GM10266 (cell line): ENCODE results near the gene MUC6.

Experiments
- DNase-seq: peaks from one replicate; pipeline ENCODE4 v3.0.0; 2012; ENCODE audit errors: extremely low spot score
- TF ChIP-seq, protein P1 (sequence below): IDR thresholded peaks from 2 replicates; pipeline ENCODE4 v1.5.1; 2012; ENCODE audit warnings: mild to moderate bottlenecking, low read depth; ENCODE audit not compliant: control insufficient read depth, insufficient read depth; ENCODE audit errors: missing control alignments

MUC6 gene

GRCh38 chr11:1013631-1013935 is 22.9 kb downstream of the MUC6 start:
- TF ChIP-seq, protein P1, sequence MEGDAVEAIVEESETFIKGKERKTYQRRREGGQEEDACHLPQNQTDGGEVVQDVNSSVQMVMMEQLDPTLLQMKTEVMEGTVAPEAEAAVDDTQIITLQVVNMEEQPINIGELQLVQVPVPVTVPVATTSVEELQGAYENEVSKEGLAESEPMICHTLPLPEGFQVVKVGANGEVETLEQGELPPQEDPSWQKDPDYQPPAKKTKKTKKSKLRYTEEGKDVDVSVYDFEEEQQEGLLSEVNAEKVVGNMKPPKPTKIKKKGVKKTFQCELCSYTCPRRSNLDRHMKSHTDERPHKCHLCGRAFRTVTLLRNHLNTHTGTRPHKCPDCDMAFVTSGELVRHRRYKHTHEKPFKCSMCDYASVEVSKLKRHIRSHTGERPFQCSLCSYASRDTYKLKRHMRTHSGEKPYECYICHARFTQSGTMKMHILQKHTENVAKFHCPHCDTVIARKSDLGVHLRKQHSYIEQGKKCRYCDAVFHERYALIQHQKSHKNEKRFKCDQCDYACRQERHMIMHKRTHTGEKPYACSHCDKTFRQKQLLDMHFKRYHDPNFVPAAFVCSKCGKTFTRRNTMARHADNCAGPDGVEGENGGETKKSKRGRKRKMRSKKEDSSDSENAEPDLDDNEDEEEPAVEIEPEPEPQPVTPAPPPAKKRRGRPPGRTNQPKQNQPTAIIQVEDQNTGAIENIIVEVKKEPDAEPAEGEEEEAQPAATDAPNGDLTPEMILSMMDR: no peak
- no peak for DNase-seq

- TF ChIP-seq, protein P1: no peak
- no peak for DNase-seq
Measured at GRCh38 chr11:1012740-1013630, 23.5 kb downstream of the MUC6 start.

DNA sequence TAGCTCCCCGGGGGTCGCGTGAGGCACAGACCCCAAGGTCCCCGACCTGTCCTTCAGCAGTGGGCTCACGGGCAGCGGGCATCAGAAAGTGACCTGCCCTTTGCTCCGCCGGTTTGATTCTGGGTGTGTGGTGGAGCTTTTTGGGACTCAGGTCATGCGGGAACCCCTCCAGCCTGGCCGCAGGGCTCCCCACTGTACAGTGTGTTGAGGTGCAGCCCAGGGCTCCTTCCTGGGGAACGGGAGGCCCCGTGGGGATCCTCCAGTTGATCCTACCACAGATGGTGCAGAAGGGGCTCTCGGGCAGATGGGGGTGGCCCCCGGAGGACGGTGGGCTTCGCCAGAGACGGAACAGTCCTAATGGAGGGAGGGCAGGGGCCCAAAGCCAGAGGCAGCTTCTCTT is 24.2 kb downstream of the MUC6 start:
- TF ChIP-seq, protein P1: no peak
- DNase-seq: no peak

DNA sequence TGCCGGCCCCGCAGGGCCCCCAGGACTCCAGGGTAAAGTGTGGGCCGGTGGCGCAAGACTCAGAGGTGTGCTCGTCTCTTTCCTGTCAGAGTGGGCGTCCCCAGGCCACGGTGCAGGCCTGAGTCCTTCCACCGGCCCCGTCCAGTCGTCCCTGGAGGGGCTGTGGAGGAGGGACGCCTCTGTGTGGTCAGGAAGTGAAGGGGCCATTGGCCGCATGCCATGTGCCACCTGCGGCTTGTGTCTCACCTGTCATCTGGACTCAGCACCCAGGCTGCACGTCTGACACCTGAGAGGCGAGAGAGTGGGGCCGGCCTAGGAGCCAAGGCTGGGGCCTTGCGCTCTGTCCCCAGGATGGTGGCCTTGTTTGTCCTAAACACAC is 25.2 kb downstream of the MUC6 start:
- TF ChIP-seq, protein P1: no peak
- no peak for DNase-seq

DNA sequence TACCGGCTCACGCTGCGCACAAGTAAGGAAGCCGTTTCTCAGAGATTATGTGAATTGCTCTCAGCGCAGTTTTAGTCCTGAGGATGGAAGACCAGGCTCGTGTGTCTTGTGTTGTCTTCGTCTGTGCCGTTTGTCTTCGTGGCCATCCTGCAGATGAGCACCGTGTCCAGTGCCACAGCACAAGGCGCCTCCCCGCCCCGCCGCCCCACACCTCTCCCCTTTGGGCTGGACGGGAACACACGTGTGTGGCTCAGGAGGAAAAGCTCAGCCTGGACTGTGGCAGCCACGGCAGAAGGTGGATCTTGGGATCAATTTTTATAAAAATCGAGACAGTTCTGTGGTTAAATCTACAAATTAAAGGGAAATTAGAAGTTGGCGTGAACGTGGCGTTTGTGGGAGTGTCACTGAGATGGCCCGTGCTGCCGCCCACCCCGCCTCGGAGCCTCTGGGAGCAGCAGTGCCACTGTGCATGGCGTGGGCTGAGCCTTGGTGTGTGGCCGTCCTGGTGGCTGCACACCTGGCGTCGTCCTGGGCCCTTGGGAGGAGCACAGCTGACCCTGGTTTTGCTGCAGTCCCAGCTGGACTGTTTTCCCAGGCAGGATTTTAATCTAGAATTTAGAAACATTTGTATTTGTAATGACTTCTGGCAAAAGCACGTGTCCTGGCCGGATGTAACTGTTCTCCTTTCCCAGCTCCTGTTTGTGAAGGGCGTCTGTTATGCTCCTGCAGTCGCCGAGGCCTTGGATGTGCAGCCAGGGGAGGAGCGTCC is 25.8 kb downstream of the MUC6 start:
- TF ChIP-seq, protein P1: no peak
- DNase-seq: no peak

- TF ChIP-seq, protein P1: no peak
- DNase-seq: no peak
Measured at GRCh38 chr11:1009991-1010390, 26.5 kb downstream of the MUC6 start.

DNA sequence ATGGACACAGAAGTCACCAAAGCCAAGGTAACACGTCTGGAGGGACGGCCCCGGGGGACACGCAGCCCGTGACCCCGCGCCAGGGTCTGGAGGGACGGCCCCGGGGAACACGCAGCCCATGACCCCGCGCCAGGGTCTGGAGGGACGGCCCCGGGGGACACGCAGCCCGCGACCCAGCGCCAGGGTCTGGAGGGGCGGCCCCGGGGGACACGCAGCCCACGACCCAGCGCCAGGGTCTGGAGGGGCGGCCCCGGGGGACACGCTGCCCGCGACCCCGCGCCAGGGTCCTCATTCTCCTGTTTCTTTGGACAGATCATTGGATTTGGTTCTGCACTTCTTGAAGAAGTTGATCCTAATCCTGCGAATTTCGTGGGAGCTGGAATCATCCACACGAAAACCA is 27.1 kb downstream of the MUC6 start:
- TF ChIP-seq, protein P1: no peak
- DNase-seq: no peak
